SK-N-SH (cell line): ENCODE results near the gene OR1S2. TPM values are rescaled to one million over a fixed set of nuclear protein-coding genes. Genes with fewer than 3 reads are reported as not detected.

Experiments used
- CTCF ChIA-PET: fragments of 300-600, 350-600 bp; formaldehyde crosslinking; extraction: SDS; loops from one replicate; lab custom pipeline; 2021; lab: Yijun Ruan, JAX
- POLR2A ChIA-PET: fragments of 350-600 bp; sonication (Branson Sonifier 250); formaldehyde crosslinking; extraction: SDS; loops from one replicate; lab custom pipeline; 2020; ENCODE audit warnings: antibody characterized with exemption, inconsistent platforms; lab: Yijun Ruan, JAX
- DNase-seq: peaks from one replicate; pipeline ENCODE4 v3.0.0; 2012
- H2AFZ ChIP-seq: fragments of 200-600 bp; sonication (generic); 2 replicates; pipeline ENCODE4 v1.8.1; 2016; ENCODE audit warnings: antibody characterized with exemption, mild to moderate bottlenecking, low read depth
- H3F3A ChIP-seq: fragments of 200-600 bp; sonication (generic); replicated peaks from 2 replicates; pipeline ENCODE3; 2016; ENCODE audit warnings: antibody characterized with exemption, mild to moderate bottlenecking; ENCODE audit not compliant: insufficient read depth
- H3K27ac ChIP-seq, 2 experiments: fragments of 200-500 bp in 1 of 2; fragments of 200-600 bp in 1 of 2; sonication (Bioruptor generic) in 1 of 2; sonication (generic), shearing (Covaris generic) in 1 of 2; 2 replicates each; pipeline versions ENCODE4 v1.5.1 to v1.6.1; 2014 to 2016; ENCODE audit warnings: low read depth in 2 of 2, inconsistent platforms in 1 of 2, low read length in 1 of 2, mild to moderate bottlenecking in 1 of 2, mixed read lengths in 1 of 2
- H3K27me3 ChIP-seq: fragments of 200-600 bp; sonication (generic), shearing (Covaris generic); 2 replicates; pipeline ENCODE4 v1.6.1; 2016; ENCODE audit warnings: mixed run types; ENCODE audit not compliant: insufficient read depth
- H3K36me3 ChIP-seq, 2 experiments: fragments of 200-500 bp in 1 of 2; fragments of 200-600 bp in 1 of 2; sonication (Bioruptor generic) in 1 of 2; sonication (generic) in 1 of 2; replicated peaks in 1 of 2; 2 replicates each; pipeline versions ENCODE3 to v1.5.1; 2014 to 2016; ENCODE audit warnings: low read length in 1 of 2, mild to moderate bottlenecking in 1 of 2; ENCODE audit not compliant: insufficient read depth in 2 of 2, control insufficient read depth in 1 of 2
- H3K4me1 ChIP-seq, 2 experiments: fragments of 200-500 bp in 1 of 2; fragments of 200-600 bp in 1 of 2; sonication (Bioruptor generic) in 1 of 2; sonication (generic), shearing (Covaris generic) in 1 of 2; 2 replicates each; pipeline versions ENCODE4 v1.5.1 to v1.6.1; 2014 to 2016; ENCODE audit warnings: low read depth in 1 of 2, low read length in 1 of 2, mixed run types in 1 of 2; ENCODE audit not compliant: insufficient read depth in 2 of 2, control insufficient read depth in 1 of 2
- H3K4me2 ChIP-seq: fragments of 200-600 bp; sonication (generic), shearing (Covaris generic); 2 replicates; pipeline ENCODE4 v1.6.1; 2017; ENCODE audit warnings: mixed run types
- H3K4me3 ChIP-seq, 2 experiments: fragments of 200-500 bp in 1 of 2; fragments of 200-600 bp in 1 of 2; sonication (Bioruptor generic) in 1 of 2; sonication (generic), shearing (Covaris generic) in 1 of 2; 2 replicates each; pipeline versions ENCODE4 v1.5.1 to v1.8.1; 2014 to 2016; ENCODE audit warnings: low read depth in 2 of 2, inconsistent platforms in 1 of 2, low read length in 1 of 2, mild to moderate bottlenecking in 1 of 2, mixed read lengths in 1 of 2, moderate library complexity in 1 of 2
- H3K79me2 ChIP-seq: fragments of 200-600 bp; sonication (generic); 2 replicates; pipeline ENCODE4 v1.8.1; 2017; ENCODE audit warnings: mild to moderate bottlenecking; ENCODE audit not compliant: insufficient read depth
- H3K9ac ChIP-seq: fragments of 200-600 bp; sonication (generic); 2 replicates; pipeline ENCODE4 v1.6.1; 2017; ENCODE audit warnings: mixed run types
- H3K9me2 ChIP-seq: fragments of 200-600 bp; sonication (generic); 2 replicates; pipeline ENCODE4 v1.6.1; 2017; ENCODE audit warnings: mixed run types
- H3K9me3 ChIP-seq: fragments of 200-600 bp; sonication (generic); 2 replicates; pipeline ENCODE4 v1.6.1; 2017; ENCODE audit warnings: mixed run types, mild to moderate bottlenecking, moderate library complexity
- H4K20me1 ChIP-seq: fragments of 200-600 bp; sonication (generic); 2 replicates; pipeline ENCODE4 v1.6.1; 2017; ENCODE audit warnings: mild to moderate bottlenecking, mixed run types; ENCODE audit not compliant: insufficient read depth
- ELF1 ChIP-seq: IDR thresholded peaks from 2 replicates; pipeline ENCODE4 v1.4.0; 2012
- EP300 ChIP-seq, 2 experiments: IDR thresholded peaks; 2 replicates each; pipeline versions ENCODE4 v1.4.0 to v1.6.1; 2012; ENCODE audit warnings: borderline replicate concordance in 1 of 2, low read depth in 1 of 2, low read length in 1 of 2
- FOSL2 ChIP-seq: IDR thresholded peaks from 2 replicates; pipeline ENCODE4 v1.4.0; 2012; ENCODE audit warnings: low read depth, mild to moderate bottlenecking, moderate library complexity, borderline replicate concordance
- GABPA ChIP-seq: IDR thresholded peaks from 2 replicates; pipeline ENCODE4 v1.4.0; 2012; ENCODE audit warnings: low read depth, mild to moderate bottlenecking
- GATA2 ChIP-seq: sonication (generic); formaldehyde crosslinking; IDR thresholded peaks from 2 replicates; pipeline ENCODE4 v1.5.0; 2020; ENCODE audit warnings: mild to moderate bottlenecking, missing genetic modification reagents
- JUND ChIP-seq: IDR thresholded peaks from 2 replicates; pipeline ENCODE4 v1.4.0; 2012
- MEF2A ChIP-seq: IDR thresholded peaks from 2 replicates; pipeline ENCODE4 v1.4.0; 2012; ENCODE audit warnings: low read depth, borderline replicate concordance
- MXI1 ChIP-seq: IDR thresholded peaks from 2 replicates; pipeline ENCODE4 v1.6.1; 2012; ENCODE audit warnings: mild to moderate bottlenecking, low read depth, low read length, improper control_type of control experiment
- NFIC ChIP-seq: IDR thresholded peaks from 2 replicates; pipeline ENCODE4 v1.4.0; 2012; ENCODE audit warnings: borderline replicate concordance
- NRF1 ChIP-seq: IDR thresholded peaks from 2 replicates; pipeline ENCODE4 v1.6.1; 2012; ENCODE audit warnings: low read depth, mild to moderate bottlenecking, low read length
- RCOR1 ChIP-seq: fragments of 150-350 bp; IDR thresholded peaks from 2 replicates; pipeline ENCODE4 v1.6.1; 2017; ENCODE audit warnings: antibody characterized with exemption, low read length
- SIN3A ChIP-seq: IDR thresholded peaks from 2 replicates; pipeline ENCODE4 v1.6.1; 2012; ENCODE audit warnings: low read depth, mild to moderate bottlenecking, low read length, moderate library complexity, borderline replicate concordance
- SMC3 ChIP-seq: IDR thresholded peaks from 2 replicates; pipeline ENCODE4 v1.6.1; 2012; ENCODE audit warnings: low read depth, low read length, improper control_type of control experiment
- TAF1 ChIP-seq: IDR thresholded peaks from 2 replicates; pipeline ENCODE4 v1.6.1; 2012; ENCODE audit warnings: low read depth, mild to moderate bottlenecking, low read length, moderate library complexity, borderline replicate concordance
- TCF12 ChIP-seq: IDR thresholded peaks from 2 replicates; pipeline ENCODE4 v1.4.0; 2012
- WGBS: methylation state at CpG from one replicate; pipeline ENCODE4 v1.1.6; 2017; ENCODE audit warnings: low lambda C conversion rate; 5-methylcytosine and 5-hydroxymethylcytosine counted together
- polyA plus RNA-seq, 3 experiments: library from polyadenylated mRNA; depleted of rRNA; stranded (reverse); fragments of >200 nt; gene quantifications; 2 replicates each; pipeline ENCODE4 v1.2.3, GENCODE V29; 2012
- TF ChIP-seq, protein P1 (sequence below): fragments of 150-350 bp; IDR thresholded peaks from 2 replicates; pipeline ENCODE4 v1.6.1; 2017; ENCODE audit warnings: antibody characterized with exemption, low read length, low read depth, borderline replicate concordance
- TF ChIP-seq, protein P2 (sequence below): IDR thresholded peaks from 2 replicates; pipeline ENCODE4; 2012
- TF ChIP-seq, protein P3 (sequence below): IDR thresholded peaks from 2 replicates; pipeline ENCODE4 v1.6.1; 2012; ENCODE audit warnings: mild to moderate bottlenecking, low read depth, low read length, moderate library complexity

The OR1S2 gene
- polyA plus RNA-seq, 1 of the 3 experiments (the other 2 are of a cell fraction): not detected

DNA sequence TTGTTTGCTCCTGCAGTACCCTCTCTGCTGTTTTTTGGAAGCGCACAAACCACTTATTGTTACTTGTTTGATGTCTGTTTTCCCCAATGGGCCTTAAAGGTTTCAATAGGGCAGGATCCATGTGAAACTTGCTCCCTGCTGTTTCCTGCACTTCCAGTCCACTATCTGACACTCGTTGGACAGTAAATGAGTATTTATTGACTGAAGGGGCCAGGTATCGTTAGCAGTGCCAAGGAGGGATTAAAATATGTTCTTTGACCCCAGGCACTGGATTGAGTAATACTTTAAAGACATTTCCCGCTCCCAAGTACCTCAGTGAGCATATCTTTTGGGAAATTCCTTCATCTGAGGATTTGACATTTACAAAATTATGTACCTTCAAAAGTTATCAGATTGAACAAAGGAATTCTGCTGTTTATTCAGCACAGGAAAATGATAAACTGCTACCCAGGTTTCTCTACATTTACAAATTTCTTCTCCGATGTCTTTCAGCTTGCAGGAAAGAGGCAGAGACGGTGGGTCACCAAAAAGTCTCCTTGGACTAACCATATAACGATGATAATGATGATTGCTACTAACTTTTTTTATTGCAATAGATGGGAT lies 38.3 kb downstream of the OR1S2 start:
- Histone ChIP-seq H3F3A (no peaks in the 10 kb centered on the region), H3K27ac (no peak overlapping the region), H3K27me3 (peaks cover 9% of the 10 kb centered on the region), H3K79me2 (no peaks in the 10 kb centered on the region), H2AFZ (no peak overlapping the region), H3K4me2 (no peak overlapping the region), H3K4me1 (no peaks in the 10 kb centered on the region), H3K9ac (no peak overlapping the region), H3K9me2 (no peaks in the 10 kb centered on the region), H3K9me3 (no peaks in the 10 kb centered on the region), H4K20me1 (no peaks in the 10 kb centered on the region), H3K36me3 (no peaks in the 10 kb centered on the region), H3K4me3 (no peak overlapping the region)
- ChIA-PET POLR2A (no interaction called here), CTCF (interaction anchor here (0.7 kb wide), 1 partner anchor 20 kb away, joined by 3 read pairs; no protein-coding TSS in a partner anchor)
- DNase-seq: no peak
- TF ChIP-seq NRF1: no peak
- no peak for TF ChIP-seq GABPA
- TF ChIP-seq SIN3A: no peak
- no peak for TF ChIP-seq NFIC
- no peak for TF ChIP-seq TCF12
- TF ChIP-seq, protein P1, sequence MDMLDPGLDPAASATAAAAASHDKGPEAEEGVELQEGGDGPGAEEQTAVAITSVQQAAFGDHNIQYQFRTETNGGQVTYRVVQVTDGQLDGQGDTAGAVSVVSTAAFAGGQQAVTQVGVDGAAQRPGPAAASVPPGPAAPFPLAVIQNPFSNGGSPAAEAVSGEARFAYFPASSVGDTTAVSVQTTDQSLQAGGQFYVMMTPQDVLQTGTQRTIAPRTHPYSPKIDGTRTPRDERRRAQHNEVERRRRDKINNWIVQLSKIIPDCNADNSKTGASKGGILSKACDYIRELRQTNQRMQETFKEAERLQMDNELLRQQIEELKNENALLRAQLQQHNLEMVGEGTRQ: no peak
- TF ChIP-seq GATA2 (CRISPR knock-in tag): no peak
- no peak for TF ChIP-seq JUND
- no peak for TF ChIP-seq TAF1
- no peak for TF ChIP-seq SMC3
- TF ChIP-seq, protein P2, sequence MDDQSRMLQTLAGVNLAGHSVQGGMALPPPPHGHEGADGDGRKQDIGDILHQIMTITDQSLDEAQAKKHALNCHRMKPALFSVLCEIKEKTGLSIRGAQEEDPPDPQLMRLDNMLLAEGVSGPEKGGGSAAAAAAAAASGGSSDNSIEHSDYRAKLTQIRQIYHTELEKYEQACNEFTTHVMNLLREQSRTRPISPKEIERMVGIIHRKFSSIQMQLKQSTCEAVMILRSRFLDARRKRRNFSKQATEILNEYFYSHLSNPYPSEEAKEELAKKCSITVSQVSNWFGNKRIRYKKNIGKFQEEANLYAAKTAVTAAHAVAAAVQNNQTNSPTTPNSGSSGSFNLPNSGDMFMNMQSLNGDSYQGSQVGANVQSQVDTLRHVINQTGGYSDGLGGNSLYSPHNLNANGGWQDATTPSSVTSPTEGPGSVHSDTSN: no peak
- TF ChIP-seq ELF1: no peak
- TF ChIP-seq FOSL2: no peak
- TF ChIP-seq, protein P3, sequence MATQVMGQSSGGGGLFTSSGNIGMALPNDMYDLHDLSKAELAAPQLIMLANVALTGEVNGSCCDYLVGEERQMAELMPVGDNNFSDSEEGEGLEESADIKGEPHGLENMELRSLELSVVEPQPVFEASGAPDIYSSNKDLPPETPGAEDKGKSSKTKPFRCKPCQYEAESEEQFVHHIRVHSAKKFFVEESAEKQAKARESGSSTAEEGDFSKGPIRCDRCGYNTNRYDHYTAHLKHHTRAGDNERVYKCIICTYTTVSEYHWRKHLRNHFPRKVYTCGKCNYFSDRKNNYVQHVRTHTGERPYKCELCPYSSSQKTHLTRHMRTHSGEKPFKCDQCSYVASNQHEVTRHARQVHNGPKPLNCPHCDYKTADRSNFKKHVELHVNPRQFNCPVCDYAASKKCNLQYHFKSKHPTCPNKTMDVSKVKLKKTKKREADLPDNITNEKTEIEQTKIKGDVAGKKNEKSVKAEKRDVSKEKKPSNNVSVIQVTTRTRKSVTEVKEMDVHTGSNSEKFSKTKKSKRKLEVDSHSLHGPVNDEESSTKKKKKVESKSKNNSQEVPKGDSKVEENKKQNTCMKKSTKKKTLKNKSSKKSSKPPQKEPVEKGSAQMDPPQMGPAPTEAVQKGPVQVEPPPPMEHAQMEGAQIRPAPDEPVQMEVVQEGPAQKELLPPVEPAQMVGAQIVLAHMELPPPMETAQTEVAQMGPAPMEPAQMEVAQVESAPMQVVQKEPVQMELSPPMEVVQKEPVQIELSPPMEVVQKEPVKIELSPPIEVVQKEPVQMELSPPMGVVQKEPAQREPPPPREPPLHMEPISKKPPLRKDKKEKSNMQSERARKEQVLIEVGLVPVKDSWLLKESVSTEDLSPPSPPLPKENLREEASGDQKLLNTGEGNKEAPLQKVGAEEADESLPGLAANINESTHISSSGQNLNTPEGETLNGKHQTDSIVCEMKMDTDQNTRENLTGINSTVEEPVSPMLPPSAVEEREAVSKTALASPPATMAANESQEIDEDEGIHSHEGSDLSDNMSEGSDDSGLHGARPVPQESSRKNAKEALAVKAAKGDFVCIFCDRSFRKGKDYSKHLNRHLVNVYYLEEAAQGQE: no peak
- no peak for TF ChIP-seq MXI1
- no peak for TF ChIP-seq MEF2A
- TF ChIP-seq EP300 (IDR thresholded peaks at IDR 0.05; ENCODE audit: borderline replicate concordance in 1 of 2, low read depth in 1 of 2, low read length in 1 of 2): no peak
- no peak for TF ChIP-seq RCOR1
- WGBS: under 1% methylated on average over 7 of the region's 7 CpGs
